ENCODE data around the gene ST6GAL1. TPM values are rescaled to one million over a fixed set of nuclear protein-coding genes. Genes with fewer than 3 reads are reported as not detected.

The ST6GAL1 gene
- polyA plus RNA-seq, 3 donors, result 19.0 to 24.4 (median 20.5) TPM

GRCh38 chr3:187122261-187122660, 191.9 kb downstream of the ST6GAL1 start:
- H3K4me1 Mint-ChIP-seq, result peaks cover 7% of the 10 kb centered on the region
- no peak overlapping the region for H3K4me2 ChIP-seq (replicated peaks; ENCODE audit: extremely low read depth, low read length, poor library complexity, severe bottlenecking)
- no peaks in the 10 kb centered on the region for H3K79me2 ChIP-seq (ENCODE audit: insufficient read depth, low read length)
- H3K4me3 Mint-ChIP-seq, result no peak overlapping the region
- H3K27ac Mint-ChIP-seq, result no peak overlapping the region
- H3K36me3 Mint-ChIP-seq, result peaks cover 0 to 5% of the 10 kb centered on the region in 2 donors
- no peaks in the 10 kb centered on the region for H3K27me3 Mint-ChIP-seq (ENCODE audit: low read depth in 3 of 3)
- H3K4me3 ChIP-seq (replicated peaks in 1 of 3; ENCODE audit: low read depth in 2 of 3, low read length in 3 of 3), result no peak overlapping the region
- H2AFZ ChIP-seq (ENCODE audit: insufficient read depth, low read depth, low read length, poor library complexity, severe bottlenecking), result no peak overlapping the region
- DNase-seq, result no peak
- peaks cover 0 to 6% of the 10 kb centered on the region in 2 donors for H3K4me1 ChIP-seq (ENCODE audit: control insufficient read depth in 1 of 2, insufficient read depth in 2 of 2, low read length in 2 of 2)
- H3K27ac ChIP-seq (ENCODE audit: low read depth in 1 of 2, low read length in 2 of 2), result no peak overlapping the region
- H3K9ac ChIP-seq (ENCODE audit: insufficient read depth, low read length, poor library complexity, severe bottlenecking), result no peak overlapping the region
- no CpG with 5 or more reads among the region's 1 CpG for WGBS (ENCODE audit: insufficient coverage)
- H4K20me1 ChIP-seq (ENCODE audit: insufficient read depth, low read length), result no peaks in the 10 kb centered on the region
- peaks cover 0 to 4% (median 0%) of the 10 kb centered on the region in 7 donors for H3K9me3 Mint-ChIP-seq
- H3K9me3 ChIP-seq (replicated peaks in 1 of 2; ENCODE audit: control insufficient read depth in 1 of 2, insufficient read depth in 1 of 2, low read length in 2 of 2), result no peaks in the 10 kb centered on the region
- TF ChIP-seq CTCF (IDR thresholded peaks at IDR 0.05), result no peak
- H3K36me3 ChIP-seq (replicated peaks in 1 of 2; ENCODE audit: control insufficient read depth in 1 of 2, insufficient read depth in 2 of 2, low read length in 2 of 2), result no peaks in the 10 kb centered on the region
- no peaks in the 10 kb centered on the region for H3K27me3 ChIP-seq (ENCODE audit: control insufficient read depth in 2 of 2, insufficient read depth in 2 of 2, low read length in 2 of 2)
- intact Hi-C loops (cut with micrococcal nuclease), result no loop called here

- Mint-ChIP-seq H3K4me1 (peaks cover 8% of the 10 kb centered on the region), H3K4me3 (no peak overlapping the region)
- intact Hi-C loops (cut with micrococcal nuclease), result no loop called here
These were observed 195.1 kb downstream of the ST6GAL1 start for GRCh38 chr3:187125319-187126031.

More at GRCh38 chr3:187125319-187126031, 195.1 kb downstream of the ST6GAL1 start:
- H3K36me3 Mint-ChIP-seq, result peaks cover 0 to 5% of the 10 kb centered on the region in 2 donors
- peaks cover 0 to 7% (median 2%) of the 10 kb centered on the region in 7 donors for H3K9me3 Mint-ChIP-seq
- no peak for TF ChIP-seq CTCF (IDR thresholded peaks at IDR 0.05)
- no peaks in the 10 kb centered on the region for H4K20me1 ChIP-seq (ENCODE audit: insufficient read depth, low read length)
- H3K4me3 ChIP-seq (replicated peaks in 1 of 3; ENCODE audit: low read depth in 2 of 3, low read length in 3 of 3), result no peak overlapping the region
- H3K27me3 ChIP-seq (ENCODE audit: control insufficient read depth in 2 of 2, insufficient read depth in 2 of 2, low read length in 2 of 2), result no peaks in the 10 kb centered on the region
- peaks cover 6 to 9% of the 10 kb centered on the region in 2 donors for H3K4me1 ChIP-seq (ENCODE audit: control insufficient read depth in 1 of 2, insufficient read depth in 2 of 2, low read length in 2 of 2)
- H3K4me2 ChIP-seq (replicated peaks; ENCODE audit: extremely low read depth, low read length, poor library complexity, severe bottlenecking), result no peak overlapping the region
- H2AFZ ChIP-seq (ENCODE audit: insufficient read depth, low read depth, low read length, poor library complexity, severe bottlenecking), result no peak overlapping the region
- no peak for DNase-seq
- no peak overlapping the region for H3K9ac ChIP-seq (ENCODE audit: insufficient read depth, low read length, poor library complexity, severe bottlenecking)
- no peaks in the 10 kb centered on the region for H3K9me3 ChIP-seq (replicated peaks in 1 of 2; ENCODE audit: control insufficient read depth in 1 of 2, insufficient read depth in 1 of 2, low read length in 2 of 2)
- WGBS (ENCODE audit: insufficient coverage), result 100% methylated on average over 3 of the region's 6 CpGs
- no peaks in the 10 kb centered on the region for H3K79me2 ChIP-seq (ENCODE audit: insufficient read depth, low read length)
- no peak overlapping the region for H3K27ac ChIP-seq (ENCODE audit: low read depth in 1 of 2, low read length in 2 of 2)
- no peak overlapping the region for H3K27ac Mint-ChIP-seq
- H3K36me3 ChIP-seq (replicated peaks in 1 of 2; ENCODE audit: control insufficient read depth in 1 of 2, insufficient read depth in 2 of 2, low read length in 2 of 2), result no peaks in the 10 kb centered on the region
- H3K27me3 Mint-ChIP-seq (ENCODE audit: low read depth in 3 of 3), result no peaks in the 10 kb centered on the region

Other genes starting within 250 kb of the ST6GAL1 start
- not detected for gene KNG1, start 213.2 kb upstream of the ST6GAL1 start, polyA plus RNA-seq
- 100 to 1,000 TPM in 1 of 3 donors, 10 to 100 TPM in 2; 67.0 to 405 (median 73.0) TPM for gene EIF4A2, start 146.9 kb upstream of the ST6GAL1 start, polyA plus RNA-seq
- 1 to 10 TPM; 3.9 to 6.2 (median 4.6) TPM for gene RFC4, start 124.0 kb upstream of the ST6GAL1 start, polyA plus RNA-seq
- not detected for gene ADIPOQ, start 87.8 kb upstream of the ST6GAL1 start, polyA plus RNA-seq
- gene RPL39L, start 209.0 kb downstream of the ST6GAL1 start, polyA plus RNA-seq, result 1 to 10 TPM; 1.1 to 3.4 (median 3.1) TPM